Ammon's horn (tissue), 1 donor: ENCODE results near the gene GPR32.
"Not testable (repeated sequence)": the region's sequence is repeated elsewhere in the genome, so short reads cannot be mapped to it uniquely, and the experiment has no call there.

ENCODE experiments used
- DNase-seq: peaks from one replicate; pipeline ENCODE4 v3.0.0-alpha.2; 2016; ENCODE audit warnings: low spot score

The GPR32 gene

DNA sequence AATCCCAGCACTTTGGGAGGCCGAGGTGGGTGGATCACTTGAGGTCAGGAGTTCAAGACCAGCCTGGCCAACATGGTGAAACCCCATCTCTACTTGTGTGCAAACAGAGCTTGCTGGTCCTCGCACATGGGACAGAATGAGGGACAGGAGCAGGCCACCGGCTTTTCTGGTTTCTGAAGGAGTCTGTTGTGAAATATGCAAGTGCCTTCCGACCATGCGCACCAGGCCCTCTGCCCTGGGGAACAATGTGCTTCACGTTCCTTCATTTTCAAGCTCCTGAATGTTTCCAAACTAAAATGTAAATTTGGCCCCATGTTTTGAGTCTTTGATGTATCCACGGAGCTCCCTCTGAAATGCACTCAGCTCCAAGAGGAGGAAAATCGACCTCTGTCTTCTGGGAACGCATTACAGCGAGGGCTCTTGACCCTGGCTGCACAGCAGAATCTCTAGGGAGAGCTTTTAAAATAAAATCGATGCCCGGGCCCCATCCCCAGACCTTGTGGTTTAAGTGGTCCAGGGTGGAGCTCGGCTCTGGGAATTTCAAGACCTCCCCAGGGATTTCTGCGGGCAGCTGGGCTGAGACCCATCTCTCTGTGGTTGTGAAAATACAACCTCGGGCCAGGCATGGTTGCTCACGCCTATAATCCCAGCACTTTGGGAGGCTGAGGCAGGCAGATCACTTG is 10.6 kb downstream of the GPR32 start:
- DNase-seq: no peak

DNA sequence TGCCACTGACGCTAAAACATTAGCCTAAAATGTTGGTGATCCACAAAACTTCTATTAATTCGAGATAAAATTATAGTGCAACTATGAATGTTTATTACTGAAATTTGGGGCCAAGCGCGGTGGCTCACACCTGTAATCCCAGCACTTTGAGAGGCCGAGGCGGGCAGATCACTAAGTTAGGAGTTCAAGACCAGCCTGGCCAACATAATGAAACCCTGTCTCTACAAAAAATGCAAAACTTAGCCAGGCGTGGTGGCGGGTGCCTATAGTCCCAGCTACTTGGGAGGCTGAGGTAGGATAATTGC is 13.5 kb downstream of the GPR32 start:
- DNase-seq: not testable (repeated sequence)

DNA sequence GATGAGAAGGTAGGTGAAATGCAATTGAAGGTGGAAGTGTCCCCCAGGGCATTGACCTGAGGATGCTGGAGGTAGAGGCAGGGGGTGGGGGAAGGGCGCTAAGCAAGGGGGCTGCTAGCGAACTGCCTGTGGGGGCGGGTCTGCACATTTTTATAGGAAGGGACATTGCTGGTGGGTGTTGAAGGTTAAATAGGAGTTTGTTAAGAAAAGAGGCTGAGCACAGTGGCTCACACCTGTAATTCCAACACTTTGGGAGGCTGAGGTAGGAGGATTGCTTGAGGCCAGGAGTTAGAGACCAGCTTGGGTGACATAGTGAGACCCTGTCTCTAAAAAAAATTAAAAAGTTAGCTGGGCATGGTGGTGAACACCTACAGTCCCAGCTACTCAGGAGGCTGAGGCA is 14.4 kb downstream of the GPR32 start:
- DNase-seq: no peak

DNA sequence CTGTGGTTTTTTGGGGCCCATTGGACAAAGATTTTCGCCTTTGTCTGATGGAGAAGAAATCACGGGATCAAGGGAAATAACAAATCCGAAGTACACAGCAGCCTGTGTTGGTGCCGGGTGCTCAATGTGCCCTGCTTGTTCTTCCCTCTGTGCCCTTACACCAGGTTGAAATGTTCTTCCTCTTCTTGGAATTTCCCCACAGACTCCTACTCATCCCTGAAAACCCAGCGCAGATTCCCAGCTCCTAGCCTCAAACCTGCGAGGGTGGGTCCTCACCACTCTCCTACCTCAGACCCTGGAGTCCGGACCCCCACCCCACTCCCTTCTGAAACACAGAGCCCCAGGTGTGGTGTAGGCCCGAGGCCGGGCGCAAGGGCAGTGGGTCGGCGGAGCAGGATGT is 15.1 kb downstream of the GPR32 start:
- no peak for DNase-seq

DNA sequence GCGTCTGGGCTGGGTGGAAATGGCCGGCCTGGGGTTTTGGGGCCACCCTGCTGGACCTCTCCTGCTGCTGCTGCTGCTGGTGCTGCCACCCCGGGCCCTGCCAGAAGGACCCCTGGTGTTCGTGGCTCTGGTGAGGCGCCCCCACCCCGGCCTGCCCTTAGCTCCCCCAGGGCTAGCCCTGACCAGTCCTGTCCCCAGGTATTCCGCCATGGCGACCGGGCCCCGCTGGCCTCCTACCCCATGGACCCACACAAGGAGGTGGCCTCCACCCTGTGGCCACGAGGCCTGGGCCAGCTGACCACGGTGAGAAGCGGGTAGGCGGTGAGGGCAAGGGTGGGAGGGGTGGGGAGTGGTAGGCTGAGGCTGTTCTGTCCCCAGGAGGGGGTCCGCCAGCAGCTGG is 20.1 kb downstream of the GPR32 start, which contains the start of gene ACP4:
Gene ACP4 (plus strand): TSS at position 20 of the 400 bp plus-strand sequence. CDS start 0 bp downstream, at position 20.
- no peak for DNase-seq

DNA sequence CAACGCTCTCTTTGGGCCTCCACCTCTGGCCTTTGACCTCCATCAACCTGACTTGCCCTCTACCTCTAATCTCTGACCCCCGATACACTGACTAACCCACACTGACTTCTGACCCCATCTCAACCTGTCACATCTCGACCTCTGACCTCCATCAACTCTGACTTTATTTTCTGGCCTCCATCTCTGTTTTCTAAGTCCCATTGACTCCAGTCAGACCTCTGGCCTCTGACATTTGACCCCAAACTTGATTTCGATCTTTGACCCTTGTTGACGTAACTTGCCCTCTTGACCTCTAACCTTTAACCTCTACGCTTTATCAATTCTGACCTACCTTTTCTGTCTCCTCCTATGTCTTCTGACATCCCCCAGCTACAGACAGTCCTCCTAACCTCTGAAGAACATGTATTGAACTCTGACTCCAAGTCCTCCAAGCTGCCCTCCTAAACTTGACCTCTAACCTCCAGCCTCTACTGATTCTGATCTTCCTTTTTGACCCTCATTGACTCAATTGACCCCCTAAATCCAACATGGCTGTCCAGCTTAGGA is 20.7 kb downstream of the GPR32 start:
- DNase-seq: no peak

DNA sequence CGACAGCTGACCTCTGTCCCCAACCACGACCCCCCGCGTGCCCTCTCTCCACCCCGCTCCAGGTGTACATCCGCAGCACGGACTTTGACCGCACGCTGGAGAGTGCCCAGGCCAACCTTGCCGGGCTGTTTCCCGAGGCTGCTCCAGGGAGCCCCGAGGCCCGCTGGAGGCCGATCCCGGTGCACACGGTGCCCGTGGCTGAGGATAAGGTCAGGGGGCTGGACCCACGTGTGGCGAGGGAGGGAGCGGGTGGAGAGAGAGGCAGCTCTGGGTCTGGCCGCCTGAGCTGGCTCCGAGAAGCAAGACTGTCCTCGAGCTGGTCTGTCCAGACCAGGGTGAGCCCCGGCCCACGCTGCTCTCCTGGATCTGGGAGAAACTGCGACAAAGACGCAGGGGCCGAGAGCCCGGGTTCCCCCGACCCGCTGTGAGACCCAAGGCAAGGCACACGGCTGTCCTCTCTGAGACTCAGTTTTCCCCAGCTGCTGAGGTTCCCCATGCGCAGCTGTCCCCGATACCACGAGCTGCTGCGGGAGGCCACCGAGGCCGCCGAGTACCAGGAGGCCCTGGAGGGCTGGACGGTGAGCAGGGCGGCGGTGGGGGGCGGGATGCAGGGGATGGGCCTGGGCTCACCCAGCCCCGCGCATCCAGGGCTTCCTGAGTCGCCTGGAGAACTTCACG is 21.5 kb downstream of the GPR32 start:
- no peak for DNase-seq

DNA sequence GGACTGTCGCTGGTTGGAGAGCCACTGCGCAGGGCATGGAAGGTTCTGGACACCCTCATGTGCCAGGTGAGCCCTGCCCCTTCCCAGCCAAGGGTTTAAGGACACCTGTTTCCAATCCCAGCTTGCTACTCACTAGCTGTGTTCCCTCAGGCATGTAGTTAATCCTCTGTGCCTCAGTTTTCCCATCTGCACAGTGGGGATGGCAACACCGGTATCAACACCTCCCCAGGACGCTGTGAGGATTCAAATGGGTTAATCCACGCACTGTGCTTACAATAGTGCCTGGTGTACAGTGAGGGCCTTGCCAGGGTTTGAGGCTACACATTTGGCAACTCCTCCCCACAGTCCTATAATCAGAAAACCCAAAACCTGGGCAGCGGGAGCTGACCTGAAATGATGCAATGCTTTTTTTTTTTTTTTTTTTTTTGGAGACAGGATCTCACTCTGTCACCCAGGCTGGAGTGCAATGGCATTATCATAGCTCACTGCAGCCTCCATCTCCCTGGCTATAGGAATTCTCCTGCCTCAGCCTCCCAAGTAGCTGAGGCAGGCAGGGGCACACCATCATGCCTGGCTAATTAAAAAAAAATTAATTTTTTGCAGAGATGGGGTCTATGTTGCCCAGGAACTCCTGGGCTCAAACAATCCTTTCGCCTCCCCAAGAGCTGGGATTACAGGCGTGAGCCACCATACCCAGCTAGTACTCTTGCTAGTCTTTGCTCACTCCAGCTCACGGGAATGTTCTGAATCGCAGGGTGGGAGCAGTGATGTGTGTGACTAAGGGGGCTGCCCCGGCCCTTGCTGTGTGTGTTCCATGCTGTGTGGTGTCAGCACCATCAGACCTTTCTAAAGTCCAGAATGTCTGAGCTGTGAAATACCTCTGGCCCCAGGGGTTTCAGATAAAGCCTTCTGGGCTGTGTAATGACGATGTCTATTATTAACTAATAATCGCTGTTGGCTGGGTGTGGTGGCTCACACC is 22.3 kb downstream of the GPR32 start:
- DNase-seq: no peak

DNA sequence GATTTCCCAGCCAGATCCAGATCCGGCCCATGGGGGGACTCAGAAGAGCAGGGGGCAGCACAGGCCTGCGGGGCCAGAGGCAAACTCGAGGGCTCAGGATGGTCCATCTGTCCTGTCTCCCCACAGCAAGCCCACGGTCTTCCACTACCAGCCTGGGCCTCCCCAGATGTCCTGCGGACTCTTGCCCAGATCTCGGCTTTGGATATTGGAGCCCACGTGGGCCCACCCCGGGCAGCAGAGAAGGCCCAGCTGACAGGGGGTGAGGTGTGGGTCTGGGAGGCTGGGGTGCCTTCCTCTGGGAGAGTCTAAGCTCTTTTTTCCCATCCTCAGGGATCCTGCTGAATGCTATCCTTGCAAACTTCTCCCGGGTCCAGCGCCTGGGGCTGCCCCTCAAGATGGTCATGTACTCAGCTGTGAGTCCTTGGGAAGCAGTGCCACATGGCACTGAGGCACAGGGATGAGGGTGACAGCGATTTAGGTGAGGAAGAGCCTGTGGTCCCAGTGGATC is 23.3 kb downstream of the GPR32 start:
- DNase-seq: no peak

DNA sequence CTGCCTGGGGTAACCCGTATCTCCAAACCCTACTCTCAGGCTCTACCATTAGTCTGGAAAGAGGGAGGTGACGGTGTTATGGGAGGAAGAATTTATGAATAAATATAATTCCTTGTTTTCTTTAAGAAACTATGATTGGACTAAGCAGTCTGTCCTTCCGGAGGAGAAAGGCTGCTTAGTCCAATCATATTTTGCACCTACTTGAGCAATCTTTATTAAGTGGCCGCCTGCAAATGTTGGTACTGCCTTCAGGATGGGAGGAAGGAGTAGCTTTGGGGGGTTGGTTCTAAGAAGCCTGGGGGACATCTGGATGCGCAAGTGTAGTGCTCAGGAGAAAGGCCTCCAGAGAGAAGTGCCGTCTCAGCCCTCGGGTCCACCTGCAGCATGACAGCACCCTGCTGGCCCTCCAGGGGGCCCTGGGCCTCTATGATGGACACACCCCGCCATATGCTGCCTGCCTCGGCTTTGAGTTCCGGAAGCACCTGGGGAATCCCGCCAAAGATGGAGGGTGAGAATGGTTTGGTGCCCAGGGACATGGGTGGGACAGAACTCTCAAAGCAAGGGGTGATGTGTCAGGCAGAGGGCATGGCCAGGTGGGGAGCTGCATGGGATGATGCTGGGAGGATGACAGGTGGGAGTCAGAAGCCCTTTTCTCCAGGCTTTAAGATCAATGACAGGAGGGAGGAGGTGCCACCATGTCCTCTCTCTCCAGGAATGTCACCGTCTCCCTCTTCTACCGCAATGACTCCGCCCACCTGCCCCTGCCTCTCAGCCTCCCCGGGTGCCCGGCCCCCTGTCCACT is 24.0 kb downstream of the GPR32 start:
- DNase-seq: no peak

DNA sequence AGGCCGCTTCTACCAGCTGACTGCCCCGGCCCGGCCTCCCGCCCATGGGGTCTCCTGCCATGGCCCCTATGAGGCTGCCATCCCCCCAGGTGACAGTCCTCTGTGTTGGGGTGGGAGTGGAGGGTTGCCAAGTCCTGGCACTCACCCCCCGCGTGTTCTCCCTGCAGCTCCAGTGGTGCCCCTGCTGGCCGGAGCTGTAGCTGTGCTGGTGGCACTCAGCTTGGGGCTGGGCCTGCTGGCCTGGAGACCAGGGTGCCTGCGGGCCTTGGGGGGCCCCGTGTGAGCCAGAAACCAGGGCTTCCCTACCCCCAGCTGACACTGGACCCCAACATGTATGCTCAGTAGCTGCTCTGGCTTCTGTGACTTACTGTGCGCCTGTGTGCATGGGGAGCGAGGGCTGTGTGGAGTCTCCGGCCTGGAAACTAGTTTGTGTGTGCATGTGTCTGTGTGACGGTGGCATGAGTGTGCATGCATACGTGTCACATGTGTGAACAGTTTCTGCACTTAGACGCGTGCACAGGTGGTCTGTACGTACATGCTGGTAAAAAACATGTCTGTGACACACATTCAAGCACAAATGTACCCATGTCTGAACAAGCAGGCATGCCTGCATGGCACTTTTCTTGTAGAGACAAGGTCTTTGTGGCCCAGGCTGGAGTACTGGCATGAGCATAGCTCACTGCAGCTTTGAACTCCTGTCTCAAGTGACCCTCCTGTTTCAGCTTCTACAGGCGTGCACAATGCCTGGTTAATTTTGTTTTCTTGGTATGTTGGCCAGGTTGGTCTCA is 24.8 kb downstream of the GPR32 start:
- no peak for DNase-seq

DNA sequence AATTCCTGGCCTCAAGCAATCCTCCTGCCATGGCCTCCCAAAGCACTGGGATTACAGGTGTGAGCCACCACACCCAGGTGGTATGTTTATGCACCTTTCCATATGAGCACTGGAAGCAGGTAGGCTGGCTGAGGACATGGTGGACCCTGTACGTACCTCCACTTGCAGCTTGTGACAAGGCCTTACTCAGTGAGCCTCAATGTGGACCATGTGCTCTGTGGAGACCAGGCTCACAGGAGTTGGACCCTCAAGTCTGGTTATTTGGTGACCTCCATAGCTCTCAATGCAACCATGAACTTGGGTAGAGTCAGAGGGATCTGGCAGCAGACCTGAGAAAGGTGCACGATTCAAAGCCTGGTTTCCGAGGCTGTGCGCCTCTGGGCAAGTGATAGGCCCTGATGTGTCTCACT is 25.4 kb downstream of the GPR32 start:
- no peak for DNase-seq

DNA sequence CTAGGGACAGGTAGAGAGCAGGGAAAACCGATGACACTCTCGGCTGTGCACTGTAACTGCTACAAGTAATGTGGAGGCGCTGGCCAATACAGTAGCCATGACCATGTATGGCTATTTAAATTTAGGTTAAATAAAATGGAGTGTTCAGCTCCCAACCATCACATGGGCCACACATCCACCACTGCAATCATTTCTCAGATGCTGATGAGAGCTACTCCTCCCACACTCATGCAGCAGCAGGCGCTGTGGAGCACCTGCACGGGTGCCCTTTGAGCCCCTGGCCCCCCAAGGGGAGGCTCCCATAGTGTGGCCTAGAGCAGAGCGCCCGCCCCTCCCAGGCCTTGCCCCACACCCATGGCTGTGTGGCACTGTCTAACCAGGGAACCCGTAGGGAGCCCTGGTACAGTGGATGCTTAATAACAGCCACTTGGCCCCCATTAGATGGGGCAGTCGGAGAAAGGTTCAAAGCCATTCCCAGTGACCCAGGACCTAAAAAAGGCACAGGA is 25.9 kb downstream of the GPR32 start:
- no peak for DNase-seq

DNA sequence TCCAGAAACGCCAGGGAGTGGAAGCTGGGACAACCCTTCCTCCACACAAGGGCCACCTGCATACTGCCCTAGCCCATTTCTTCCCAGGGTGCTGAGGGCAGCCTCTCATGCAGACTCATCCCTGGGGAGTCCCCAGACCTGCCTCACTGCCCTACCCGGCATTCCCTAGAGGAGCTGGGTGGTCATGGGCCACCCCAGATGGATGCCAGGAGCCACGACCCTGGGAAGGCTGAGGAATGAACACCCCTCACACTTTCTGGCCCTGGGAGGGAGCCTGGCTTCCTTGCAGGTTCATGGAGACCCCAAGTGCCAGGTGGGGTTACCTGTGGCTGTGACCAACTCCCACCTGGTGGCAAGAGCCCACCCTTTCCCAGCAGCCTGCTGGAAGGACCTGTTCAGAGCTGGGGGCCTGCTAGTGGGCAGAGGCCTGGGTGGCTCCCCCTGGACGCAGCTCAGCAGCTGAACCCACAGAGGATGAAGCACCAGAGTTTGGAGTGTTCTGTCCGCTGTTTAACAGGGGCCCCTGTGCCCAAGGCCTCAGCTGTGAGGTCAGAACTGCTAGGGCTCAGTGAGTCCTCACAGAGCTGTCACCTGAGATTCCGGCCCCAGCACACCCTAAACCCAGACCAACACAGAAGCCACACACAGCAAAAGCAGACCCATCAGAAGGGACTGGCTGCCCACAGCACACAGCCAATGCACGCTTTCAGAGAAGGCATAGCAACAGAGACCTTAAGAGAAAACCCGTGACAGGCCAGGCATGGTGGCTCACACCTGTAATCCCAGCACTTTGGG is 26.6 kb downstream of the GPR32 start:
- DNase-seq: no peak

DNA sequence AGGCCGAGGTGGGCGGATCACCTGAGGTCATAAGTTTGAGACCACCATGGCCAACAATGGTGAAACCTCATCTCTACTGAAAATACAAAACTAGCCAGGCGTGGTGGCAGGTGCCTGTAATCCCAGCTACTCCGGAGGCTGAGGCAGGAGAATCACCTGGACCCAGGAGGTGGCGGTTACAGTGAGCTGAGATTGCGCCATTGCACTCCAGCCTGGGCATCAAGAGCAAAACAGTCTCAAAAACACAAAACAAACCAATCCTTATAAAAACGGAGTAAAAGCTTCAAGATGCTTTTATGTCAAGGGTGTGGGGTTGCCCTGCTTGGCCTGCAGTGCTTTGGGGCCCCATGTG is 27.1 kb downstream of the GPR32 start:
- no peak for DNase-seq

DNA sequence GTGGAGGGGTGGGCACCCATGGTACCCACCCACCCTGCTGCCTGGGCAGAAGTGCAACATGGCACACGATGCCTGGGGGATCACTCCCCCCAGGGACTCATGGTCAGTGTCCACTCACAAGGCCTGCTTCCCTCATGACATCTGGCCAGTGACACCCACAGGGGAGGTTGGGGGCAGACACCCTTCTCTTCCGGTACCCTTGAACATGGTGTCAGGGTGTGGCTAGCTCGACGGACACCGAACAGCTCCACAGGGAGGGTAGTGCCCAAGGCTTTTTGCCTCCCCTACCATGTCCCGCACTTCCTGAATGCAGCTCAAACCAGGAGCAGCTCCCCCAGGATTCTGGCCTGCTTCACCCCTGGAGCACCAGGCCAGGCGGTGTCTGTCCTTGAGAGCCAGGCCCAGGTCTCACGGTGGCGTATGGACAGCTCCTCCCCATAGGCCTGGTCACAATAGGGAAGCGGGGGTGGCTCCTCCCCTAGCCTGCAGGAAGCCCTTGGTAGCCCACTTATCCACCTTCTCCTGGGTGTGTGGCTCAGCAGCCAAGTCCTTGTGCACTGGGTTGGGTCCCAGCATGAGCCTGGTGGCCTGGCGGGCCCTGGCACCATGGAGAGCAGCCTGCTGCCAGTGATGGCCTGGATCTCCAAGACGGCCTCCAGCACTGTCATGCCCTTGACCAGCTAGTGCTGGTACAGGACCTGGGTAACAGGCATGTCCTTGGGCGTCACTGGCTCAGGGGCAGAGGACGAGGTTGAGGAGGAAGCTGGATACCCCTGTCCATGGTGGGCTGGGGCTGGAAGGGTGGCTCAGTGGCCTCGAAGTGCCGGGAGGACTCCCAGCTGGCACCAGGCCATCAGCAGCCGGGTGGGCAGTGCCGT is 27.8 kb downstream of the GPR32 start:
- no peak for DNase-seq

DNA sequence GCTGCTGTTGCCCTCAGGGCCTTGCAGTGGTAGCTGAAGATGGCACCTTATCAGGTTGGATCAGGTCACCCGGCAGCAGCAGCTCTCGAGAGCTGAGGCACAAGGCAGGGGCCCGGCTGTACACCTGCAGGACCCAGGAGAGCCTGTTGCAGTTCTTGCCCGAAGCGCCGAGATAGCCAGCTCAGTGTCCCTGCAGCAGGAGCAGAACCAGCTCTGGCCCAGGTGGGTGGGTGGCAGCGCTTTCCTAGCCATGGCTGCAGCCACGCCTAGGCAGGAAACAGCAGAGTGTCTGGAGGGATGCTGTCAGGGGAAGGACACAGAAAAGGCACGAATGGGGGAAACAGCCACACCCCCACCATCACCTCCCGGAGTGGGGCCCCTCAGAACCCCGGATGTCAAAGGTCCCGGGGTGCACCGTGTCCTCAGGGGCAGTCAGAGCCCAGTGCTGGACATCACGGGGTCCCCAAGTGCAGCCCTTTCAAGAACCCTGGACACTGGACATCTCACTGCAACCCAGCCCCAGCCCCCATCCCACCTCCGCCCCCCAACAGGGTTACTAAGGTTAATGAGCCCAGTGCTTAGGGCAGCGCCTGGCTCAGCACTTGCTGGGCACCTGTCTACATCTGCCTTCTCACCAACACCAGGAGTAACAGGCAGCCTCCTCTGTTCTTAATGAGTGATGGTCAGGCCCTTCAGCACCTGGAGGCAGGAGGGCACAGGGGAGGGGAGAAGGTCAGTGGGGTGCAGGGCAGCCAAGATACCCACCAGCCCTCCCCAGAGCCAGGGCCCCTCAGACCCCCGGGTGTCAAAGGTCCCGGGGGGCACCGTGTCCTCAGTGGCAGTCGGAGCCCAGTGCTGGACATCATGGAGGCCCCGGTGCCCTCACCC is 28.6 kb downstream of the GPR32 start:
- no peak for DNase-seq

DNA sequence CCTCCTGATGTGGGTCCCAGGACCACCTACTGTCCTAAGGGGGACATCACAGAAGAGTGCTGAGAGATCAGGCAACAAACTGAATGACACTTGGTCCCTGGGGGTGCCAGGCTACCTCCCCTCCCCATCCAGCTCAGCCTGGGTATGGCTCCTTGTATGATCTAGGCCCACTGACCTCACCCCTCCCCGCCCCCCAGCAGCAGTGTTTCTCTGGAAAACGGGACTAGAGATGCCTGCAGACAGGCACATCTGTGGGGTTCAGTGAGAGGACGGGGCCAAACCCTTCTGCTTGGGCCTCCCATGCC is 29.2 kb downstream of the GPR32 start:
- DNase-seq: no peak
